ENCODE results near the gene SNAPC5. TPM values are rescaled to one million over a fixed set of nuclear protein-coding genes. Genes with fewer than 3 reads are reported as not detected.

The SNAPC5 gene
- total RNA-seq, 1 experiment from 2014 or later = 36.4 TPM

DNA sequence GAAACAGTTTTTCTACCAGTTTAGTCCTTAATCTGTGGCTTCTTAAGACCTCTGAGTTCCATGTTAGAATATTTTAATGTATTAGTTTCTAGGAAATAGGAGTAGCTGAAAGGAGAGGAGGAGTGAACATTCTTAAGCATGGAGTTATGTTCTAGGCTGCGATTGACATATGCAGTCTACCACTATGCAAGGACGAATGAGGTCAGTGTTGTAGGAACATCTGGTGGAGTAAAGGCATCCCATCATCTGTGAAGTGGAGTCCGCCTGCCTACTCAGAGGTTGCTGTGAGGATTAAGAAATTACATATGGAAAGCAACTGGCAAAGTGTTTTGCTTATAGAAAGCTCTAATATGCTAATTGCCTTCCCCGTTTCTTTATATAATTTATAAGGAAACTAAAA, 45.1 kb downstream of the SNAPC5 start:
- Histone ChIP-seq H3K9me3 (ENCODE audit: control insufficient read depth, insufficient read depth, low read depth, low read length) (no peaks in the 10 kb centered on the region), H3K4me3 (ENCODE audit: low read depth in 2 of 2, low read length in 2 of 2) (no peak overlapping the region), H3K27me3 (ENCODE audit: control insufficient read depth, insufficient read depth, low read length) (no peaks in the 10 kb centered on the region), H3K27ac (ENCODE audit: low read length) (no peak overlapping the region), H3K36me3 (ENCODE audit: control insufficient read depth, insufficient read depth, low read length) (no peaks in the 10 kb centered on the region), H3K4me1 (ENCODE audit: control insufficient read depth, insufficient read depth, low read length) (no peaks in the 10 kb centered on the region)
- ChIA-PET CTCF (no interaction called here), POLR2A (no interaction called here)
- intact Hi-C loops (cut with micrococcal nuclease; ENCODE audit: unreplicated experiment) (no loop called here), in situ Hi-C loops (cut with HindIII; ENCODE audit: low pct_unique_long_range_greater_than_20kb, low sequenced_read_pairs) (no loop called here)
- no peak for DNase-seq (ENCODE audit: low read depth, low spot score)
- ATAC-seq = no peak
- TF ChIP-seq, protein P1, sequence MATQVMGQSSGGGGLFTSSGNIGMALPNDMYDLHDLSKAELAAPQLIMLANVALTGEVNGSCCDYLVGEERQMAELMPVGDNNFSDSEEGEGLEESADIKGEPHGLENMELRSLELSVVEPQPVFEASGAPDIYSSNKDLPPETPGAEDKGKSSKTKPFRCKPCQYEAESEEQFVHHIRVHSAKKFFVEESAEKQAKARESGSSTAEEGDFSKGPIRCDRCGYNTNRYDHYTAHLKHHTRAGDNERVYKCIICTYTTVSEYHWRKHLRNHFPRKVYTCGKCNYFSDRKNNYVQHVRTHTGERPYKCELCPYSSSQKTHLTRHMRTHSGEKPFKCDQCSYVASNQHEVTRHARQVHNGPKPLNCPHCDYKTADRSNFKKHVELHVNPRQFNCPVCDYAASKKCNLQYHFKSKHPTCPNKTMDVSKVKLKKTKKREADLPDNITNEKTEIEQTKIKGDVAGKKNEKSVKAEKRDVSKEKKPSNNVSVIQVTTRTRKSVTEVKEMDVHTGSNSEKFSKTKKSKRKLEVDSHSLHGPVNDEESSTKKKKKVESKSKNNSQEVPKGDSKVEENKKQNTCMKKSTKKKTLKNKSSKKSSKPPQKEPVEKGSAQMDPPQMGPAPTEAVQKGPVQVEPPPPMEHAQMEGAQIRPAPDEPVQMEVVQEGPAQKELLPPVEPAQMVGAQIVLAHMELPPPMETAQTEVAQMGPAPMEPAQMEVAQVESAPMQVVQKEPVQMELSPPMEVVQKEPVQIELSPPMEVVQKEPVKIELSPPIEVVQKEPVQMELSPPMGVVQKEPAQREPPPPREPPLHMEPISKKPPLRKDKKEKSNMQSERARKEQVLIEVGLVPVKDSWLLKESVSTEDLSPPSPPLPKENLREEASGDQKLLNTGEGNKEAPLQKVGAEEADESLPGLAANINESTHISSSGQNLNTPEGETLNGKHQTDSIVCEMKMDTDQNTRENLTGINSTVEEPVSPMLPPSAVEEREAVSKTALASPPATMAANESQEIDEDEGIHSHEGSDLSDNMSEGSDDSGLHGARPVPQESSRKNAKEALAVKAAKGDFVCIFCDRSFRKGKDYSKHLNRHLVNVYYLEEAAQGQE (IDR thresholded peaks at IDR 0.05; ENCODE audit: insufficient read depth in 1 of 2, low read depth in 2 of 2, low read length in 1 of 2) = no peak
- TF ChIP-seq SIN3A (IDR thresholded peaks at IDR 0.05; ENCODE audit: borderline replicate concordance, insufficient read depth, low read depth, low read length) = no peak
- no peak for TF ChIP-seq POLR2AphosphoS5 (IDR thresholded peaks at IDR 0.05; ENCODE audit: low read depth, low read length)
- TF ChIP-seq TCF7L2 (IDR thresholded peaks at IDR 0.05; ENCODE audit: low read depth, low read length) = no peak
- TF ChIP-seq, protein P2, sequence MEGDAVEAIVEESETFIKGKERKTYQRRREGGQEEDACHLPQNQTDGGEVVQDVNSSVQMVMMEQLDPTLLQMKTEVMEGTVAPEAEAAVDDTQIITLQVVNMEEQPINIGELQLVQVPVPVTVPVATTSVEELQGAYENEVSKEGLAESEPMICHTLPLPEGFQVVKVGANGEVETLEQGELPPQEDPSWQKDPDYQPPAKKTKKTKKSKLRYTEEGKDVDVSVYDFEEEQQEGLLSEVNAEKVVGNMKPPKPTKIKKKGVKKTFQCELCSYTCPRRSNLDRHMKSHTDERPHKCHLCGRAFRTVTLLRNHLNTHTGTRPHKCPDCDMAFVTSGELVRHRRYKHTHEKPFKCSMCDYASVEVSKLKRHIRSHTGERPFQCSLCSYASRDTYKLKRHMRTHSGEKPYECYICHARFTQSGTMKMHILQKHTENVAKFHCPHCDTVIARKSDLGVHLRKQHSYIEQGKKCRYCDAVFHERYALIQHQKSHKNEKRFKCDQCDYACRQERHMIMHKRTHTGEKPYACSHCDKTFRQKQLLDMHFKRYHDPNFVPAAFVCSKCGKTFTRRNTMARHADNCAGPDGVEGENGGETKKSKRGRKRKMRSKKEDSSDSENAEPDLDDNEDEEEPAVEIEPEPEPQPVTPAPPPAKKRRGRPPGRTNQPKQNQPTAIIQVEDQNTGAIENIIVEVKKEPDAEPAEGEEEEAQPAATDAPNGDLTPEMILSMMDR (IDR thresholded peaks at IDR 0.05) = no peak
- no TSS peak for BruUV-seq (replicated peaks)

Small RNA genes within 50 kb of the gene (microRNA-seq; reads per million reads assigned to microRNA genes)
- 0.95 reads per million for gene MIR4512 (ENCODE audit: unreplicated experiment)

Other genes with a start within 250 kb of the SNAPC5 start
- gene MEGF11, start 244.0 kb downstream of the SNAPC5 start, total RNA-seq (2021; ENCODE audit: unreplicated experiment) = 0.95 TPM
- 31.1 TPM for gene DIS3L, start 204.2 kb downstream of the SNAPC5 start, total RNA-seq (2021; ENCODE audit: unreplicated experiment)
- 19.7 TPM for gene TIPIN, start 141.1 kb downstream of the SNAPC5 start, total RNA-seq (2021; ENCODE audit: unreplicated experiment)
- gene MAP2K1, start 110.8 kb downstream of the SNAPC5 start, total RNA-seq (2021; ENCODE audit: unreplicated experiment) = 67.9 TPM
- gene RPL4, start 7.1 kb upstream of the SNAPC5 start, total RNA-seq (2021; ENCODE audit: unreplicated experiment) = 2,268 TPM
- 39.9 TPM for gene ZWILCH, start 7.6 kb upstream of the SNAPC5 start, total RNA-seq (2021; ENCODE audit: unreplicated experiment)
- gene LCTL, start 68.2 kb upstream of the SNAPC5 start, total RNA-seq (2021; ENCODE audit: unreplicated experiment) = not detected
- gene SMAD6, start 204.5 kb upstream of the SNAPC5 start, total RNA-seq (2021; ENCODE audit: unreplicated experiment) = 45.9 TPM